DOHH2 (cell line): ENCODE measurements around the gene MTCL1.
"Not testable (repeated sequence)": the region's sequence is repeated elsewhere in the genome, so short reads cannot be mapped to it uniquely, and the experiment has no call there.

Experiments used
- H3F3A ChIP-seq: fragments of 200-600 bp; sonication (generic), shearing (Covaris generic); 2 replicates; pipeline ENCODE4 v1.6.0; 2016; ENCODE audit warnings: antibody characterized with exemption, mild to moderate bottlenecking; ENCODE audit not compliant: control insufficient read depth, insufficient read depth
- H3K27ac ChIP-seq: fragments of 200-600 bp; sonication (generic); 2 replicates; pipeline ENCODE4 v1.5.1; 2014; ENCODE audit warnings: low read depth, mild to moderate bottlenecking, low read length, moderate library complexity
- H3K27me3 ChIP-seq: fragments of 200-600 bp; sonication (generic); 2 replicates; pipeline ENCODE4 v1.6.1; 2014; ENCODE audit warnings: mild to moderate bottlenecking, low read length, mixed read lengths; ENCODE audit not compliant: control insufficient read depth
- H3K36me3 ChIP-seq: fragments of 200-600 bp; sonication (generic); 2 replicates; pipeline ENCODE4 v1.6.1; 2014; ENCODE audit warnings: mild to moderate bottlenecking, low read length, moderate library complexity, mixed read lengths; ENCODE audit not compliant: control insufficient read depth
- H3K4me1 ChIP-seq: fragments of 200-600 bp; sonication (generic); 2 replicates; pipeline ENCODE4 v1.6.1; 2014; ENCODE audit warnings: mild to moderate bottlenecking, low read length, mixed read lengths; ENCODE audit not compliant: control insufficient read depth
- H3K4me2 ChIP-seq: fragments of 200-600 bp; sonication (generic); 2 replicates; pipeline ENCODE4 v1.6.0; 2014; ENCODE audit warnings: mild to moderate bottlenecking, low read length, moderate library complexity
- H3K4me3 ChIP-seq: fragments of 200-600 bp; sonication (generic); 2 replicates; pipeline ENCODE4 v1.5.1; 2014; ENCODE audit warnings: mild to moderate bottlenecking, low read length, mixed read lengths
- H3K79me2 ChIP-seq: fragments of 200-600 bp; sonication (generic); 2 replicates; pipeline ENCODE4 v1.6.1; 2014; ENCODE audit warnings: mild to moderate bottlenecking, low read length, mixed read lengths; ENCODE audit not compliant: control insufficient read depth
- H3K9me2 ChIP-seq: fragments of 200-600 bp; sonication (generic); replicated peaks from 2 replicates; pipeline ENCODE4 v1.6.1; 2014; ENCODE audit warnings: mild to moderate bottlenecking, low read length, mixed read lengths; ENCODE audit not compliant: control insufficient read depth
- H3K9me3 ChIP-seq: fragments of 200-600 bp; sonication (generic); 2 replicates; pipeline ENCODE4 v1.6.1; 2014; ENCODE audit warnings: antibody characterized with exemption, low read length, mixed read lengths; ENCODE audit not compliant: control insufficient read depth, insufficient read depth
- H4K20me1 ChIP-seq: fragments of 200-600 bp; sonication (generic); 2 replicates; pipeline ENCODE4 v1.6.0; 2014; ENCODE audit warnings: low read depth, mild to moderate bottlenecking, antibody characterized with exemption, low read length, moderate library complexity; ENCODE audit not compliant: control insufficient read depth, insufficient read depth
- EZH2phosphoT487 ChIP-seq: fragments of 200-600 bp; sonication (generic); IDR thresholded peaks from 2 replicates; pipeline ENCODE4 v1.6.1; 2017; ENCODE audit warnings: borderline replicate concordance, mild to moderate bottlenecking, antibody characterized with exemption, low read length, moderate library complexity, mixed read lengths
- TF ChIP-seq, protein P1 (sequence below): fragments of 200-600 bp; sonication (generic); IDR thresholded peaks from one replicate; pipeline ENCODE4 v1.5.1; 2014; ENCODE audit warnings: antibody characterized with exemption, mild to moderate bottlenecking, low read depth, low read length; ENCODE audit not compliant: poor library complexity, severe bottlenecking

The MTCL1 gene

DNA sequence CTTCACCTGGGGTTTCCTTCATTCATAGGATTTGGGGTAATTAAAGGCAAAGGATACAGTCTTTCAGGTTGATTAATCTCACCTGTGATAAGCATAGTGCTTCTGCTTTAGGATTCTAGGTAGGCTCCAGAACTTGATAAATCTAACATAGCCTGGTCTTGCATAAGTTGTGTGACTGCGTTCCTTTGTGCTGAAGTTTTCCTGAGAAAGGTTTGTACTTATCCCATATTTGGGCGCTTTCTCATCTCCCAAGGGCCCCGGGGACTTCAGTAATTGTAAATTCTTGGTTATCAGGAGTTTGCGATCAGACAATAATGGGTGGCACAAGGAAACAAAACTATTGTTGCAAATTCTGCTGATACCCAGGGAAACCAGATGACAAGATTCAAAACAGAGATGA lies 53.1 kb downstream of the MTCL1 start:
- H3K79me2 ChIP-seq: no peaks in the 10 kb centered on the region
- no peak for TF ChIP-seq EZH2phosphoT487
- TF ChIP-seq, protein P1, sequence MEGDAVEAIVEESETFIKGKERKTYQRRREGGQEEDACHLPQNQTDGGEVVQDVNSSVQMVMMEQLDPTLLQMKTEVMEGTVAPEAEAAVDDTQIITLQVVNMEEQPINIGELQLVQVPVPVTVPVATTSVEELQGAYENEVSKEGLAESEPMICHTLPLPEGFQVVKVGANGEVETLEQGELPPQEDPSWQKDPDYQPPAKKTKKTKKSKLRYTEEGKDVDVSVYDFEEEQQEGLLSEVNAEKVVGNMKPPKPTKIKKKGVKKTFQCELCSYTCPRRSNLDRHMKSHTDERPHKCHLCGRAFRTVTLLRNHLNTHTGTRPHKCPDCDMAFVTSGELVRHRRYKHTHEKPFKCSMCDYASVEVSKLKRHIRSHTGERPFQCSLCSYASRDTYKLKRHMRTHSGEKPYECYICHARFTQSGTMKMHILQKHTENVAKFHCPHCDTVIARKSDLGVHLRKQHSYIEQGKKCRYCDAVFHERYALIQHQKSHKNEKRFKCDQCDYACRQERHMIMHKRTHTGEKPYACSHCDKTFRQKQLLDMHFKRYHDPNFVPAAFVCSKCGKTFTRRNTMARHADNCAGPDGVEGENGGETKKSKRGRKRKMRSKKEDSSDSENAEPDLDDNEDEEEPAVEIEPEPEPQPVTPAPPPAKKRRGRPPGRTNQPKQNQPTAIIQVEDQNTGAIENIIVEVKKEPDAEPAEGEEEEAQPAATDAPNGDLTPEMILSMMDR: no peak
- H3K9me2 ChIP-seq: no peaks in the 10 kb centered on the region
- no peaks in the 10 kb centered on the region for H3F3A ChIP-seq
- peaks cover 8% of the 10 kb centered on the region; the same call in 1 of the 2 replicates for H3K36me3 ChIP-seq
- H3K27me3 ChIP-seq: no peaks in the 10 kb centered on the region
- no peak overlapping the region for H3K4me3 ChIP-seq
- no peaks in the 10 kb centered on the region for H4K20me1 ChIP-seq
- peaks cover 17% of the 10 kb centered on the region for H3K9me3 ChIP-seq
- H3K4me2 ChIP-seq: no peak overlapping the region
- H3K27ac ChIP-seq: no peak overlapping the region
- H3K4me1 ChIP-seq: peaks cover 41% of the 10 kb centered on the region

DNA sequence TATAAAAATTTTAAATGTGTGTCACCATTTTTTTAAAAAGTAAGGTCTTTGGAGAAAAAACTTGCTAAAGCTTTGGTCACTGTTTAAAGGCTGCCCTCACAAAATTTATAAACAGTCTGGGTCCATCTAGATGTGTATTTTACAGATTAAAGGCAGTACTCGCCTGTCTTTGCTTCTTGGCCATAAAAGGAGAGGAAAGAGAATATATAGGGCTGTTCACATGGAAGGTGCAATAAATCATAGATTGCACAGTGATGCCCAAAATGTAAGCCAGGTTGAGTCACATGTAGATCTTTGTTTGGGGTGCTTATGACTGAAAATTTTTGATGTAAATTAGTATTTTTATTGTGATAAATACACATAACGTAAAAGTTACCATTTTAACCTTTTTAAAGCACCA lies 55.6 kb downstream of the MTCL1 start:
- Histone ChIP-seq H3K4me3 (no peak overlapping the region), H3K27me3 (no peaks in the 10 kb centered on the region), H3K4me1 (peaks cover 16% of the 10 kb centered on the region), H3K27ac (no peak overlapping the region), H3K9me2 (no peaks in the 10 kb centered on the region), H3K79me2 (no peaks in the 10 kb centered on the region), H3K4me2 (no peak overlapping the region), H4K20me1 (no peaks in the 10 kb centered on the region), H3K36me3 (peaks cover 8% of the 10 kb centered on the region; the same call in 1 of the 2 replicates), H3K9me3 (peaks cover 17% of the 10 kb centered on the region), H3F3A (no peaks in the 10 kb centered on the region)
- TF ChIP-seq, protein P1: no peak
- no peak for TF ChIP-seq EZH2phosphoT487

DNA sequence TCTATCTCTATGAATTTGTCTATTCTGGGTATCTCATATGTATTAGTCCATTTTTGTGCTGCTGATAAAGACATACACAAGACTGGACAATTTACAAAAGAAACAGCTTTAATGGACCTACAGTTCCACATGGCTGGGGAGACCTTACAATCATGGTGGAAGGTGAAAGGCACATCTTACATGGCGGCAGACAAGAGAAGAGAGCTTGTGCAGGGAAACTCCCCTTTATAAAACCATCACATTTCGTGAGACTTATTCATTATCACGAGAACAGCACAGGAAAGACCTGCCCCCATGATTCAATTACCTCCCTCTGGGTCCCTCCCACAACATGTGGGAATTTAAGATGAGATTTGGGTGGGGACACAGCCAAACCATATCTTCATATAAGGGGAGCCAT lies 56.2 kb downstream of the MTCL1 start:
- Histone ChIP-seq H3K9me3 (peaks cover 17% of the 10 kb centered on the region), H3K4me1 (peaks cover 12% of the 10 kb centered on the region)
- not testable (repeated sequence) for H3K4me3 ChIP-seq, H3K79me2 ChIP-seq, H3K36me3 ChIP-seq, H4K20me1 ChIP-seq, H3K9me2 ChIP-seq, H3K27ac ChIP-seq, H3K4me2 ChIP-seq, H3F3A ChIP-seq, H3K27me3 ChIP-seq

DNA sequence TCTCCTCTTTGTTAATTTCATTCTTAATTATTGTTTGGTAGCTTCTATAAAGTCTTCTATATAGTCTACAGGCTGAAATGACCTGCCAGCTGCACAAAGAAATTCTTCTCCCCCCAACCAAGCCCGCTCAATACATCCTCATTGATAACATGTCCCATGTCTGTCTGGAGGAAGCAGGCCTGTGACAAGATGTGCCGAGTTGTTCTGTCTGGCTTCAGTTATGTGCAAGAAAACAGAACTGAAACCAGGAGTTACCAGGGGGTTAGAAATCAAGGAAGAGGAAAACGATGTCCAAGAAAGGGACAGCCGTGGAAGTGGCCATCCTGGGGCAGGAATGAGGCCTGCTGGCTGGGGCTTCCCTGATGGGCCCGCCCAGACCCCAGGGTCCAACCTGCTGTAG lies 57.6 kb downstream of the MTCL1 start:
- no peak overlapping the region for H3K4me2 ChIP-seq
- peaks cover 17% of the 10 kb centered on the region for H3K9me3 ChIP-seq
- no peaks in the 10 kb centered on the region for H3K4me1 ChIP-seq
- TF ChIP-seq, protein P1: no peak
- TF ChIP-seq EZH2phosphoT487: no peak
- H3F3A ChIP-seq: no peaks in the 10 kb centered on the region
- H4K20me1 ChIP-seq: no peaks in the 10 kb centered on the region
- no peak overlapping the region for H3K4me3 ChIP-seq
- no peaks in the 10 kb centered on the region for H3K79me2 ChIP-seq
- no peak overlapping the region for H3K27ac ChIP-seq
- H3K27me3 ChIP-seq: no peaks in the 10 kb centered on the region
- peaks cover 8% of the 10 kb centered on the region; the same call in 1 of the 2 replicates for H3K36me3 ChIP-seq
- H3K9me2 ChIP-seq: no peaks in the 10 kb centered on the region
